MM.1S (cell line): ENCODE data around the gene UBP1.

Source experiments
- CTCF ChIP-seq: fragments of 300-600 bp; sonication (generic); IDR thresholded peaks from 2 replicates; pipeline ENCODE4 v1.5.1; 2016; ENCODE audit warnings: antibody characterized with exemption, low read length, mixed read lengths
- EZH2 ChIP-seq: fragments of 300-600 bp; sonication (generic); optimal IDR thresholded peaks from 2 replicates; pipeline ENCODE3; 2017; ENCODE audit warnings: low read depth, mild to moderate bottlenecking, antibody characterized with exemption, low read length, mixed read lengths
- EZH2phosphoT487 ChIP-seq: fragments of 300-600 bp; sonication (generic); IDR thresholded peaks from 2 replicates; pipeline ENCODE4 v1.6.1; 2018; ENCODE audit warnings: antibody characterized with exemption, low read length

DNA sequence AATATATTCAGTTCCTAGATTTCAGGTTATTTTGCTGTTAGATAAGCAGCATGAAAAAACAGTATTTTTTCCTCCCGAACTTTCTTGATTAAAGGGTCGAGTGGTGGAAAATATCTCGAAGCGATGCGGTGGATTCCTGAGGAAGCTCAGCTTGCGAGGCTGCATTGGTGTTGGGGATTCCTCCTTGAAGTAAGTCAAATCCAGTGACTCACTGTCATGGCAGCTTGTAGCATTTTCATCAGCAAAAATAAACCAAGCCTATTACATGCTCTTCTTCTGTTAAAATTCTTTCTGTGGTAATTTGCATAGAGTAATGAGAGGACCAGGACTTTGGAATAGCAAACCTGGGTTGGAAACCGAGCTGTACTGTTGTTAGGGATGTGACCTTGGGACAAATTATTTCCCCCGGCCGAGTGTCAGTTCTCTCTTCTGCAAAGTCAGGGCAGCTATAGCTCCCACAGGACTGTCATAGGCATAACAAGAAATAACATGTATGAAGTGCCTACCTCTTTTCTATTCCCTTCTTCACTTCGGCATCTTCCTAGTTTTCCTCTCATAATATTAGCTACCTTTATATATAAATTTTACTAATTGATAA, 75.6 kb downstream of the UBP1 start:
- TF ChIP-seq CTCF (no peak), EZH2 (no peak), EZH2phosphoT487 (no peak)
